NCI-H187 (cell line): Measurements from ENCODE around the gene TTC22.

Experiments
- DNase-seq, 2 experiments: peaks; one replicate each; lab custom pipeline; 2025; lab: John Stamatoyannopoulos, UW

TTC22 gene

GRCh38 chr1:54800899-54801759, at the start of gene TTC22:
Gene TTC22, minus strand, starts transcription at chr1:54801323. Its CDS starts 160 bp downstream, at chr1:54801163.
- no peak for DNase-seq

DNA sequence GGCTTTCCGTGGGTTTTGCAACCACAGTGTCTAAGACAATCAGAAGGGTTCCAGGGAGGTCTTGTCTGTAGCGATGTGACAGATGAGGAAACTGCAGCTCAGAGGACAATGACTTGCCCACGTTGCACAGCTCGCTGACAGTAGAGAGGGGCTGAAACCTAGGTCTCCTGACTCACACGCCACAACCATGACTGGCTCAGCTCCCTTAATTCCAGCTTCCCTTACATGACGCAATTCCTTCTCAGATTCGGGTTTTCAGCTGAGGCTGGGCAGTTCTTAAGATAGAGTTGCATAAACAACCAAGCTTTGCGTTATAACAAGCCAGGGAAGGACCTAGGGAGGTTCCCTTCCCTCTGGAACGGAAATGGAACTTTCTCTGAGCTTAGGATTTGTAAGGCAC, 49.6 kb upstream of the TTC22 start:
- no peak for DNase-seq

- DNase-seq: no peak
Measured at GRCh38 chr1:54850069-54850730, 49.1 kb upstream of the TTC22 start.

- DNase-seq: no peak
Measured at GRCh38 chr1:54849219-54850068, 48.3 kb upstream of the TTC22 start.

DNA sequence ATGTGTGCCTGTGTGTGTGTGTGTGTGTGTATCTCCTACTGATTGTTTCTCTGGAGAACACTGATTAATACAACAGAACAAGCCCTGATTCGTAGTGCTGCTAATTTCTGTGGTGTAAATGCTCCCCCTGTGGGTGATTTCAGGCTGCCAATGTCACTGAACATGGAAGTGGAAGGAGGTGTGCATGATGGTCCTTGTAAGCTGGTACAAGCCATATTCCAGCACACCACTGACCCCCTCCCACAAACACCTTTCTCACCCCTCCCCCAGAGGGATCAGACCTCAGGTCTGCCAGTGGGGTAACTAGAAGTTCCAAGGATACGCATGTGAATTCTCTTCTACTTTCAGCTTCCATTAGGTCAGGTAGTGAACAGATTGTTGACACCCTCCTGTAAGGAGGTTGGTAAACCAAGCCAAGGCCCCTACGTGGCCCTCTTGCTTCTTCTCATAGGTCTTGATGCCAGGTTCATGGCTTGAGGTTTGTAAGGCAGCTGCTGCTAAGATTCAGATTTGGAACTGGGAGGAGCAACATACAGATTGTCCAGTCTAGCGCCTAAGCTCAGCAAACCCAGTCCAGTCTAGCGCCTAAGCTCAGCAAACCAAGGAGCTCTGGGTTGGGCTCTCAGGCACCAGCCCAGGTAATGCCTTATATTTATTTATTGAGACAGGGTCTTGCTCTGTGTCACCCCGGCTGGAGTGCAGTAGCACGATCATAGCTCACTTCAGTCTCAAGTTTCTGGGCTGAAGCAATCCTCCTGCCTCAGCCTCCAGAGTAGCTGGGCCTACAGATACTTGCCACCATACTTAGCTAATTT, 47.2 kb upstream of the TTC22 start:
- no peak for DNase-seq

DNA sequence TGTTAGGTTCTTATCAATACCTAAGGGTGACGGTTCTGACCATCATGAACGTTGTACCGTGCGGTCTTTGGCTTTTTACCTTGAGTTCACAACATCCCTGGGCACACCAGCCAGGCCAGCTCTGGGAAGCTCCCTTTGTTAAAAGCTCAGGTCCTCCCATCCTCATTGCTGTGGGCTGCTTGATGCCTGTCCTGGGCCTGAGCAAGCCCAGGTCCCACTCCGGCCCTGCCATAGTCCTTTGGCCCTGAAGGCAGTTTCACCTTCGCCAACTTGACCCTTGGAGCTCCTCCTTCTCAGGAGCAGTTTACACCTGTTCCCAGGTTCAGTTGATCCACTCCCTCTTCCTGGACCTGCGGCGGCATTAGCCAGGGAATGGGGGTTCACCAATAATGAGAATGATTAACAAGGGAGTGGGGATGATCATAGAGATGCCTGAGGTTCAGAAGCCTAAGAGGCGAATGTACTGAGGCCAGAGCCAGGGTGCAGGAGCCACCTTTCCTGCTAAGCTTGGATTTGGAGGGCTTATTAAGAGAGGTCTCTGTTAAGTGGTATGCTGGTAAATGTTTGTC, 45.7 kb upstream of the TTC22 start:
- no peak for DNase-seq

DNA sequence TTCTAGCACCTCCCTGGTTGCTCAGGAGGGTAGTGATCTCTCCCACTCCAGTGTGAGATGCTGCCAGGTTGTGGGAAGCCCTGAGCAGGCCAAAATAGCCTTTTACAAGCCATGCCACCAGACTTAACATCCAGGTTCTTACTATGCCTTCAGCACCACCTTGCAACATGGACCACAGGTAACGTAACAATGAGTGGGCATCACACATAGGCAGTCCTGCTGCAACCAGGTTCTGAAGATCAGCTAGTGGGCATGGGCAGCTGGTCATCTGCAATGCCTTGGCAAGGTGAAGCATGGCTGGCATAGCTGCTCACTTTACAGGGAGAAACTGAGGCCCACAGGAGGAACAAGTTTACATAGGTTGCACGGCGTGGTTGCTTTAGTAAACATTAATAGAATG, 45.2 kb upstream of the TTC22 start:
- DNase-seq: no peak

DNA sequence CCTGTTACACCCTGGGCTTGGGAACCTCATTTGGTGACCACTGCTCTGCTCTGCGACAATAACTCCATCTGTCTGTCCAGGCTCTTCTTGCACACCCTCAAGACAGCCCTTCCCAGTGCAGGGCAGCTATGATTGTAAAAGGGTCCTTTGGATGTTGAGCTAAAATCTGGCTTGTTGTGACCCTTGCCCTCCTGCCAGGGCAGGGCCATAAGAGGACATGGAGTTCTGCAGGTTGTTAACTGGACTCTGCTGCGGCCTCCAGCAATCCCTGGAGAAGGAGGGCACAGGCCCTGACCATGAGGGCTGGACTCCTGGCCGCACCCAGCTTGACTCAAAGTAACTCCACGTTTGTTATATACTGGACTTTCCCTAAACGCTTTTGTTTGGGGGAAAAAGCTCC, 44.6 kb upstream of the TTC22 start:
- no peak for DNase-seq

GRCh38 chr1:54844564-54844963, 43.4 kb upstream of the TTC22 start:
- no peak for DNase-seq

GRCh38 chr1:54843449-54843848, 42.3 kb upstream of the TTC22 start:
- DNase-seq: no peak

DNA sequence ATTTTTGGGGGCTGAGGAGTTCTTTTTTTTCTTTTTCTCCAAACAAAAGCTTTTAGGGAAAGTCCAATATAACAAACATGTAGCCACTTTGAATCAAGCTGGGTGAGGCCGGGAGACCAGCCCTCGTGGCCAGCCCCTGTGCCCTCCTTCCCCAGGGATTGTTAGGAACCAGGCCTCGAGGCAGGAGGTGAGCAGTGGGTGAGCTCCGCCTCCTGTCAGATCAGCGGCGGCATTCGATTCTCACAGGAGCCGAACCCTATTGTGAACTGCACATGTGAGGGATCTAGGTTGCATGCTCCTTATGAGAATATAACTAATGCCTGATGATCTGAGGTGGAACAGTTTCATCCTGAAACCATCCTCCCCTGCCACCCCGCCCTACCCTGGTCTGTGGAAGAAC, 41.8 kb upstream of the TTC22 start:
- no peak for DNase-seq

GRCh38 chr1:54842206-54842915, 41.2 kb upstream of the TTC22 start:
- no peak for DNase-seq

GRCh38 chr1:54839824-54840223, 38.7 kb upstream of the TTC22 start:
- no peak for DNase-seq

- DNase-seq: no peak
Measured at GRCh38 chr1:54838565-54839180, 37.5 kb upstream of the TTC22 start.

DNA sequence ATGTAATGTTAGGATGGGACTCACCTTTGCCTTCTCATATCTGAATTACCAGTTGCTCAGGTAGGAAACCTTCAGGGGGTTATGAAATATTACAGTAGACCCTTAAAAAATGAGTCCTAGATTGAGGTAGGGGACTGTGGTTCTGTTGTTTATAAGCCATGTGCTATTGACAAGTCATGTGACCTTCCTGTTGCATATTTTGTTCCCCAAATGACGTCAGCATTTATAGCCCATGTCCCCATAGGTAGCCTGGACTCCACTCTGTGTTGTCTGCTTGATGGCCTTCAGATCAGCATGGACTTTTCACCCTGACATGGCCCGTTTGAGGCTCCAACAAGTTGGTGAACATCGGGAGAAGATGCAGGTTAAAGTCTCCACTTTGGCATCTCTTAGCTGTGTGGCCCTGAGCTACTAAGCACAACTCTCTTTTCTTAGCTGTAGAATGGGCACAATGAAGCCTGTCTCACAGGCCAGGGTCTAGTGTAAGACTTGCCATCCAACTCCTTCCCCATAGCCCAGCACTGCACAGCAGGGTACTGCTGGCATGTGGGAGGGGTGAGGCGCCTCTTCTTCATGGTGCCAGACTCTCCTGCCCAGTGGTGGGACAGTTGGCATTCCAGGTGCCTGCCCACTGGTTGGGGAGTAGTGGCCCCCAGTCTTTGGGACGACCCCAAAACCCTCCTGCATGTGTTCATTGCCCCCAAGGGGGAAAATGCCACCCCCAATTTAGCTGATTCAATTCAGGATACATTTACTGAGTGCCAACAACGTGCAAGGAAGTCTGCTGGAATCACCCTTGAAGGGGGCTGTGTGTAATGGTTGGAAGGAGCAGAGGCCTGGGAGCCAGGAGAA, 36.1 kb upstream of the TTC22 start:
- no peak for DNase-seq

- DNase-seq: no peak
Measured at GRCh38 chr1:54836594-54836993, 35.5 kb upstream of the TTC22 start.

DNA sequence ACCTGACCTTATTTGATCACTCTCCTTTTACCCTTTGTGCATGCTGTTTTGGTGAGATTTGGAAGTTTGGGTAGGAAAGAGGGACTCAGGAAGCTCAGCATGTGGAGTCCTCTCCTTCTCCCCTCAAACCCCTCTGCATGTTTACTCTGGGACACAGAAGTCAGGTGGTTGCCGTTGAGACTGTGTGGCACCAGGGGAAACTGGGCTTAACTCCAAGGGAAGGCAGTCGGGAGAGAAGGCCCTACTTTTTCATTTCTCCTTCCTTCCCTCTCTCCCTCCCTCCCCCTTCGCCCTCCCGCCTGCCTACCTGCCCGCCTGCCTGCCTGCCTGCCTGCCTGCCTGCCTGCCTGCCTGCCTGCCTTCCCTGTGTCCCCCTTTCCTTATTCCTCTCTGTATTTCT, 34.8 kb upstream of the TTC22 start:
- DNase-seq: no peak

- no peak for DNase-seq
Measured at GRCh38 chr1:54835131-54835898, 34.2 kb upstream of the TTC22 start.
